ENCODE results near the gene GPR146.
"Not testable (repeated sequence)": the region's sequence is repeated elsewhere in the genome, so short reads cannot be mapped to it uniquely, and the experiment has no call there.

Gene GPR146

GRCh38 chr7:1026721-1027161 lies 17.6 kb upstream of the GPR146 start:
- no peak for DNase-seq (ENCODE audit: low read depth)

DNA sequence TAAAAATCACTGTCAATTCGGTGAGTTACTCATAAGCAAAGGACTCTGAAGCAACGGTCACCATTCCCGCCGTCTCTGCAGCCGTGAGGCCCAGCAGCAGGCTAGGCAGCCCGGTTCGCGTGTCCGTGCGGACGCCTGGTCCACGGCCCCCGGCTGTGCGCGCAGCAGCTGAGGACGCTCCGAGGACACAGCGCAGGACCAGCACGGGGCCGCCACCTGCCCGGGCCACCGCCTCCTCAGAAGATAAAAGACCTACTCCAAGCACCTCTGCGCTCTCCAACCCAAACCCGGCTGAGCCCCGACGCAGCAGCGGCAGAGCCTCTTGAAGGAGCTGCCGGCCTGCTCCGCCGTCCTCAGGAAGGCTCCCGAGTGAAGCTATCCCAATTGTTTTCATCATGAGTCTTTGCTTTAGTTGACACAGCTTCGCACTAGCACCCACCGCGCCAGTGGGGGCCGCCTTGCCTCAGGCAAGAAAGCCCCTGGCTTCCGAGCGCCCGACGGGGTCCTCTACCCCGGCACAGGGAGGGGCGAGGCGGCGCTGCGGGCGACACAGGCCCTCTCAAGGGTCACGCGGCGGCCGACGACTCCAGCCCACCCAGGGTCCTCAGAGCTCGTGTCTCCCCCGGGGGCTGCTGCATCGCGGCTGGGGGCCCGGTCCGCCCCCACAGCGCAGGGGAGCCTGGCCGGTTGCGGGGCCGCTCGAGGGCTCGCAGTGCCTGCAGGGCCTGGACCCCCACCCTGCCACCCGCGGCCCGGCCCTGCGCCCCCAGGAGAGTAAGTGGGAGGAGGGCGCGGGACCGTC lies 16.9 kb upstream of the GPR146 start:
- DNase-seq (ENCODE audit: low read depth): no peak

DNA sequence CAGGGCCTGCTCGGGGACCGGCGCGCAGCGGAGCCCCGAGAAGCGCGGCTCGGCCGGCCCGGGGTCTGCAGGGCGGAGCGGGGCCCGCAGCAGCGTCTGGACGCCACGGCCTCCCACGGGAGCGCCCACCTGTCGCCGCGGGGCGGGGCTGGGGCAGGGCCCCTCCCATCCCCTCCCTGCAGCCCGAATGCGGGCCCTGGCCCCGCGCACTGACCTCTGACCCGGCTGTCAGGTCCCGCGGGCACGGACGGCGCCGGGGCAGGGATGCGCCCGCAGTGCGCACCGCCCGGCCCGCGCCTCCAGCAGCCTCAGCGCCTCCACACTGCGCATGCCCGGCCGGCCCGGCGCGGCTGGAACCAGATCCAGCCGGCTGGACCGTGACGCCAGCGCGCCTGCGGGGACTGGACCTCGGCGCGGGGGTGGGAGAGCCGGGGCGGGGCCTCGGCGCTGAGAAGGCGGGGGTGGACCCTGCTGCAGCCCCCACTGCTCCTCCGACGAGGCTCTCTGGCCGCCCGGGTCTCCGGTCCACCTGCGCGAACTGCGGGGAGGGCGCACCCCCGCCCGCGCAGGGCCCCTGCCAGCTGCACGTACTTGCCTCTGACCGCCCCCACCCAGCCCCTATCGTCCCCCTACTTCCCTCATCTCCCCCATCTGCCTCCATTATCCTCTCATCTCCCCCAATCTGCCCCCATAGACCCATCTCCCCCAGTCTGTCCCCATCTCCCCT lies 16.1 kb upstream of the GPR146 start:
- DNase-seq (ENCODE audit: low read depth): peak; percentile 77

GRCh38 chr7:1028775-1029636 lies 15.3 kb upstream of the GPR146 start:
- DNase-seq (ENCODE audit: low read depth): peak; percentile 87

DNA sequence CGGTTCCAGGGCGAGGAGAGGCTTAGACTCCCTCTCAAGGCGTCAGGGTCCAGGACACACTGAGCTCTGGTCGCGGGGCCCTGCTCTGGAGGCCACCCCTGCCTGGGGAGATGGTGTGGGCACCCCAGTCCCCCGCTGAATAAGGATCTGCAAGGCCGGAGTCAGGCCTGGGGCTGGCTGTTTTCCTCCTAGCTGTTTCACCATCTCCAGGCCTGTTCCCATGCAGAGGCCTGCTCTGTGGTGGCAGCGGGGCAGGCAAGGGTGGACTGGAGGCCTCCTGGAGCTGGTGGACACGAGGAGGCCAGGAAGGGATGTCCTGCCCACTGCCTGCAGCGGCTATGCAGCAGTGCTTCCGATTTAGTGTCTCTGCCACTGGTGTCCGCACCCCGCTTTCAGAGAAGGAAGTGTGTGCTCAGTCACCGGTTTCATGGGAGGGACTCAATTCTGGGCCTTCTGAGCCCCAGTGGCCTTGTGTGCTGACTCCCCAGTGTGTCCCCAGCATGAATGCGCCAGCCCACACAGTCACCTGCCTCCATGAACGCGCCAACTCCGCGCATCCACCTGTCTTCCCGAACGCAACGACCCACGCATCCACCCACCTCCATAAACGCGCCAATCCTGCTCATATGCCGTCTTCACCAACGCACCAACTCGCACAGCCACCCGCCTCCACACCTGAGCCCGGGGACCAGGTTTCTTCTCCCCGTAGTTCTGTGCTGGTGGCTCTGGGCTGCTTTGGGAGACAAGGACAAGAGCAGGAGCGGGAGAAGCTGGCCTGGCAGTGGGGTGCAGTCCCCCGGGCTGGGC lies 14.5 kb upstream of the GPR146 start:
- no peak for DNase-seq (ENCODE audit: low read depth)

DNA sequence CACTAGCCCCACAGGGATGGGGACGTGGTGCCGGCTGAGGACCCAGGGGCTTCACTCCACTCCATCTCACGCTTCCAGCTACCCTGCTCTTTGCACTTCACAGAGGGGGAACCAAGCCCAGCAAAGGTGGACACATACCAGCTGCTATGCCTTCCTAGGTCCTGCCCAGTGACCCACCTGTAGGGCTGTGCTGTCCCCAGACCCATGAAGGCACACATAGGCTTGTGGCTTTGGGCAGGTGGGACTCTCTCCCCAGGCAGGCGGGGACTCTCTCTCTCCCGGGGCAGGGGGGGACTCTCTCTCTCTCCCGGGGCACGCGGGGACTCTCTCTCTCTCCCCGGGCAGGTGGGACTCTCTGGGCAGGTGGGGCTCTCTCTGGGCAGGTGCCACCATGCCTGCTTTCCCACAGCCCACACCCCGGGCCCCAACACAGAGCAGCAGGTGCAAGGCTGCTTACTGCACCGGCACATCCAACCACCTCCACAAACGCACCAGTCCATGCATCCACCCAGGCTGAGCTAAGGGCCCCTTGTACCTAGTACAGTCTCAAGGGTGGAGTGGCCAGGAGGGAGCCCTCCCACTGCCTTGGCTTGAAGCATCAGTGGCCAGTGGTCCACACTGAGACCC lies 13.8 kb upstream of the GPR146 start:
- DNase-seq (ENCODE audit: low read depth): no peak

- no peak for DNase-seq (ENCODE audit: low read depth)
These were observed 12.5 kb upstream of the GPR146 start for GRCh38 chr7:1031716-1032455.

GRCh38 chr7:1032536-1033181 lies 11.7 kb upstream of the GPR146 start:
- no peak for DNase-seq (ENCODE audit: low read depth)

- DNase-seq (ENCODE audit: low read depth): no peak
These were observed 10.7 kb upstream of the GPR146 start for GRCh38 chr7:1033546-1034145.

GRCh38 chr7:1034769-1035168 lies 9.6 kb upstream of the GPR146 start:
- DNase-seq (ENCODE audit: low read depth): not testable (repeated sequence)

DNA sequence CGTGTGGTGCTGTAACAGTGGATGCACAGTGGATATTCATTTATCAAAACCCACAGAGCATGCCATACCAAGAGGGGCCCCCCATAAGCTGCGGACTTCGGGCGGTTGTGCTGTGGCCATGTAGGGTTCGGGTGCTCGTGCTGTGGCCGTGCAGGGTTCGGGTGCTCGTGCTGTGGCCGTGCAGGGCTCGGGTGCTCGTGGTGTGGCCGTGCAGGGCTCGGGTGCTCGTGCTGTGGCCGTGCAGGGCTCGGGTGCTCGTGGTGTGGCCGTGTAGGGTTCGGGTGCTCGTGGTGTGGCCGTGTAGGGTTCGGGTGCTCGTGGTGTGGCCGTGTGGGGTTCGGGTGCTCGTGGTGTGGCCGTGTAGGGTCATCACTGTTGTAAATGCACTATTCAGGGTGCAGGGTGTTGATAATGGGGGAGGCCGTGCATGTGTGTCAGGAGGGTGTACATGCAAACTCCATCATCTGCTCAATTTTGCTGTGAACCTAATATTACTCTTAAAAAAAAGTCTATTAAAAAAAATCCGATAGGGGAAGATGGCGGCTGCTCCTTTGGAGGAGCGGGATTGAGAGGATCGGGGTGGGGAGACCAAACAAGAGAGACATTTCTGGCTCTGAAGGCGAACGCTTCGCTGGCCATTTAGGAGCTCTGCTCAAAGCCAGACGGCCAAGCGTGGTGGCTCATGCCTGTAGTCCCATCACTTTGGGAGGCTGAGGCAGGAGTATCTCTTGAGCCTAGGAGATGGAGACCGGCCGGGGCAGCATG lies 8.0 kb upstream of the GPR146 start:
- DNase-seq (ENCODE audit: low read depth): not testable (repeated sequence)

GRCh38 chr7:1040233-1040632 lies 4.1 kb upstream of the GPR146 start:
- not testable (repeated sequence) for DNase-seq (ENCODE audit: low read depth)

- peak; percentile 46 for DNase-seq (ENCODE audit: low read depth)
These were observed 3.6 kb upstream of the GPR146 start for GRCh38 chr7:1040790-1041189.

DNA sequence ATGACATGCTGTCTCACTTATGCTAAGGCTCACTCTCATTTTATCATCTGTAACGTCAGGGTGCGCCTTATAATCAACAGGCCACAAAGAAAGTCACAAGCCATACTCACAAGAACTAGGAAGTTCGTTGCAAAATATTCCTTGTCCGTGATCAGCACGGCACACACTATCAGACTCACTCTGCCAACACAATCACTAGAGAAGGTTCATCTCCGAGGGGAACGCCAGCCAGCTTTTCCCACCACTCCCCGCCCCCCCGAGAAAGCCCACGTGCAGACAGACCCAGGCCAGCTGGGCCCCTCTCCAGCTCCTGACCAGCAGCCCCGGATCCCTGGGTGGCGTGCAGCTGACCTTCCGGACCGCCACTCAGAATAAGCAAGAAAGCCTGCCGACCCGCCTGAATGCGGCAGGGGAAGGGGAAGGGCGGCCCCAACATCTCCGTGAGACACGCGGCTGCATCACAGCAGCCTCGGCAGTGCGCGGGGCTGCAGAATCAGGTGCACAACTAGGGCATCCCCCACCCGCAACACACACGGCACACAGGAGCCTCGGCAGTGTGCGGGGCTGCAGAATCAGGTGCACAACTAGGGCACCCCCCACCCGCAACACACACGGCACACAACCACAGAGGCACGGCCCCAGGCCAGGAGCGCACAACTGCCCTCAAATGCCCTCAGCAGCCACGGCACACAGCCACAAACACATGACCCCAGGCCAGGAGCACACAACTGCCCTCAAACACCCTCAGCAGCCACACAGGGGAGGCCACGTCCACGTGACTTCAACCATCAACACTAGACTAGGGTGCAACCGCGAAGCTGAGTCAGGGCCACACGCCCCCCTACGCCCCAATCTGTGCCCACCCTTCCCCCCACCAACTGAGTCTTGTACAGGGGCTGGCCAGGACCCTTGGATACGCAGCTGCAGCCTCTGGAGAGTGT lies 2.5 kb upstream of the GPR146 start:
- DNase-seq (ENCODE audit: low read depth): no peak

DNA sequence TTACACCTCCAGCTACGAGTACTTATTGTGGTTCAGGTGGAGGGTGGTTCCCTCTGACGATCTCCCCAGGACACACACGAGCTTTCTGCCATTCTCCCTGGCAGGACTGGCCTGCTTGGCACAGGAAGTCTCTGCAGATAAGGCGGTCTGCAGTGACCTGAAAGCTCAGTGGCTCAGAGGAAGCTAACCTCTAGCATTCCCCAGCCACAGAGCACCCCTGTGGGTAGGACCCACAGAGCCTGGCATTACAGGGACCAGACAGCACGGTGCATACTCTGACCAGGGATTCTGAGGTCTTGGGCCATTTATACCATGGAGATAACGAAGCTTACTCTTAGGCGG lies 1.9 kb upstream of the GPR146 start:
- DNase-seq (ENCODE audit: low read depth): no peak

DNA sequence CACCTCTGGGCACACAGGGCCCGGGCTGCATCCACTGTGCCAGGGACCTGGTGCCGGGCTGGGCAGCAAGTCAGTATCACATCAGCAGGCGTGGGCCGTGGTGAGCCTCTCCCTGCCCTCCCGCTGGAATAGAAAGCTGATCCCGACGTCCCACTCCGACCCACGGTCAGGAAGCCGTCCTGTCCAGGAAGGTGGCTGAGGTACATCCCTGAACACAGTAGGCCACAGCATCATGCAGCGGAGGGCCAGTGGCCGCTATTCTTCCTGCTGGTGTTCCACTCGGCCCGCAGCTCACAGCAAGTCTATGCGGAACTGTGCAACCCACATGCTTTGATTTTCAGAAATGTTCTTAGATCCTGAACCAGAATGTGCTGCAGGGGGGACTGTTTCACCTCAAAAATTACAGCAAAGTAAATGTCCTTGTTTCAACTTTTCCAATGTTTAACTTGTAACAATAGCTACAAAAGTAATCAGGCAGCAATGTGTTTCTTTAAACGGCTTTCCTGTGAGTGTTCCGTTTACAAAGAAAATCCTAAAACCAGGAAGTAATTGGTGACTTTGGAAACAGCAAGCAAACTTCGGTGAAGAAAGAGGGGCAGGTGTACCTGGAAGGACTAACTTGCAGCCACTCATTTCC lies 676 bp upstream of the GPR146 start:
- no peak for DNase-seq (ENCODE audit: low read depth)

All from GM04504 (cell line).